ENCODE data around the gene TMEM72.

TMEM72 gene

DNA sequence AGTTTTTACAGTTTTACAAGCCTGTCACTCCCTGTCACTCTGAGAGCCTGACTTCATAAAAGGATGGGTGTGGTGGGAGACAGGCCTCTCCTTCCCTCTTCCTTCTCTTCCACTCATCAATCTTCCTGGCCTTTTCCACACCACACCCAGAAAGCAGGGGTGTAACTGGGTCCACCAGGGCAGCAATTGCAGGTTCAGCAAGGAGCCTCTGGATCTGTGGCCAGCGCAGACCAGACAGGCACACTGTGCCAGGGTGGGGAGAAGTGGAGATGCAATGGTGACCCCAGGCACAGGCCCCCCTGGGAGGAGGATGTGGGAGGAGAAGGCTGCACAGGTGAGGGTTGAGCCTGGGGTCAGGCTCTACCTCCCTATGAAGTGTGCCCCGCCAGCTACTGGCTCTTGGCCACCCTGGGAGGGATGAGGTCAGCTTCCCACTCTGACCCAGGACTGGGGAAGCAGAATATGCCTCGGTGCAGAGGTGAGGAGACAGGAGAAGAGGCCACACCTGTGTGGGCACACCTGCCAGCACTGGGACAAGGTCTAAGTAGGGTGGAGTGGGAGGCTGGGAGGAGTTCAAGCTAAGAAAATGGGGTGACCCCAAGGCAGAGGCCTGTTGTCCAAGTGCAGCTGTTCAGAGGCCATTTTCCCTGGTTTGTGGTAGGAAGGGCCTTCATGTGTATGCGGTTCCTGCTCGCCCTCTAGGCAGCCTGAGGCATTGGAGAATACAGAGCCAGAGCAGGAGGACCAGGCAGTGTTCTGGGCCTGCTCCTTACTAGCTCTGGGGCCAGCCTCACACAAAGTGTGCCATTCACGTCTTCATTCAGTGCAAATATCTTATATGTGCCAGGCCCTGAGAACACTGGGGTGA lies 20.2 kb upstream of the TMEM72 start:
- DNase-seq (ENCODE audit: low spot score), result no peak

DNA sequence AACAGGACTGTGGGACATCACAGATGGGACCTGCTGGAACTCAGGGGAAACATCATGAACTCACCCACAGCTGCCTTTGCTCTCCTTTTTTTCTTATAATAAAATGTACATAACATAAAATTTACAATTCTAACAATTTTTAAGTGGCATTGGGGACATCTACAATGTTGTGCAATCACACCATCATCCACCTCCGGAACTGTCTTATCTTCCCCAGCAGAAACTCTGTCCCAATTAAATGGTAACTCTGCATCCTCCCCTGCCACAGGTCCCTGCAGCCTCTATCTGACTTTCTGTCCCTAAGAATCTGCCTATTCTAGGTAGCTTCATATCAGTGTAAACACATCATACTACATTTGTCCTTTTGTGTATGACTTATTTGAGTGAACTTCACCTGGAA lies 19.4 kb upstream of the TMEM72 start:
- DNase-seq (ENCODE audit: low spot score), result no peak

DNA sequence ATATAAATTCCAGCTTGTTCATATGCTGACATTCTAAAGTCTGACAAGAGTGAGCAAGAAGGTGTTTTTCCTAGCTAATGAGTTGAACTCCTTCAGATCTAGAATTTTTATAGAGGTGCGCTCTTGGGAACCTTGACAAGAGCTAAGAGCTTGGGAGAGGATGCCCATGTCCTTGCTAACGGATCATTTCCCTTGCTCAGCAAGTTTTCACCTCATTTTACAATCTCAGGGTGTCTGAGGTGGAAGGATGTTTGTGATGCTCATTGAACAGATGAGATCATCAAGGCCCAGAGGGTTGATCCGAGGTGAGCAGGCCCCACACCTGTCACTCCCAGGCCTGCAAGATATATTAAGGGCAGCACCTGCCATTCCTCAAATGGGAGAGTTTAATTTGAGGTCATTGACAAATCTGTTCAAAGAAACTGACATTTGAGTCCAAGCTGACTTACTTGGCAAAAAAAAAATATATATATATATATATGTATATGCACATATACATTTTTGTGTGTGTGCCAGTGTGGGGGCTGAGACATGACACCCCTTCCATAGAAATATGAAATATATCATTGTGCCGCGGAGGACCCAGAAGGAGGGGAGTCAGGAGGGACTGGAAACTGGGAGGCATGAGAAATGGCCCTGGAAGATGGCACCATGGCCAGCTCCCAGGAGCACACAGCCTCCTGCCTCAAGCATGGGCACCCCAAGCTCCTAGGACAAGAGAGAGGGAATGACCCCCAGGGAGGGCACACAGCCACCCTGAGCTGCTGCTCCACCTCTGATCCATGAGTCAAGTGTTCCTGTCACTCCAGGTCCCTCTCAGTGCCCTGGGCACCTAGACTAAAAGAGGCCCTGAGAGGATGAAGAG lies 17.3 kb upstream of the TMEM72 start:
- DNase-seq (ENCODE audit: low spot score), result no peak

DNA sequence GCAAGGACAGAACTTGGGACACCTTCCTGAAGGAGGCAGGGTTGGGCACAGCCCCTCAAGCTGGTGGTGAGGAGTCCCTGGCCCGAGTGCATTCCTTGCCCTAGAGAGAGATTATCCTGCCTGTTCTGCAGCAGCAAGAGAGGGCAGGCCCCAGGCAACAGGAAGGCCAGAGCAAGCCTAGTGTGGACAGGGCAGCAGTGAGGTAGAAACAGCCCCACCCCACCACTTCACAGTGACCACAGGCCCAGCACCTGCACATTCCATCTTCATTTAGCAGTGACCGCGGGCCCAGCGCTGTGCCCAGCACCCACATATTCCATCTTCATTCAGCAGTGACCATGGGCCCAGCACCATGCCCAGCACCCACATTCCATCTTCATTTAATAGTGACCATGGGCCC lies 16.4 kb upstream of the TMEM72 start:
- DNase-seq (ENCODE audit: low spot score), result no peak

DNA sequence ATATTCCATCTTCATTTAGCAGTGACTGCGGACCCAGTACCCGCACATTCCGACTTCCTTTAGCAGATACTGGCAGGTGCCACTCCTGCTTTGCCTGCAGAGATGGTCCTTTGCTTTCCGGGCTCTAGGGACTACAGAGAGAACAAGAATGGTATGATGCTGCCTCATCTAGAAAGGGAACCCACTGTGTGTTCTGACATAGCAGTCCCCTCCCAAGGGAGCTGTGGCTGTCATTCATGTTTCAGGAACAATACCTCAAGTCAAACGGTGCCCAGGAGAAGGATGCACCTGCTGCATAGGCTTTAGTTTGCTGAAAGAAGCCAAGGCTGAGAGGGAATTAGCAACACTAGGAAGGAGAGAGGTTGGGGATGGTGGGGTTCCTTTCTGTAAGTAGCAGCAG lies 15.9 kb upstream of the TMEM72 start:
- DNase-seq (ENCODE audit: low spot score), result no peak

DNA sequence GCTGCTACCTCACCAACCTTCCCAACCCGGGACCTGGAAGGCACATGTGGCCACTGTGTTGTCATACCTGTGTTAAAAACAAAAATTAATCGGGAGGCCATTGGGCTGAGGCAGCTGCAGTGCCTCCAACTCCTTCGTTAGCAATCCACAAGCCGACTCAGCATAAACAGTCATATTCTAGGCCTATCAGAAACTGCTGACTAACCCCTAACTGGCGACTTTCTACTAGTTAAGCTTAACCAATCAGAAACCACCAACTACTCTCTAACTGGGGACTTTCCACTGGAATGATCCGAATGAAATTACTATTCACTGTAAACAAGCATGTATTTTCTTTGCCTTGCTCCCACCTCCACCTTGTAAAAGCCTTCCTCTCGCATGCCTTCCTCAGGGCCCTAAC lies 14.1 kb upstream of the TMEM72 start:
- DNase-seq (ENCODE audit: low spot score), result no peak

DNA sequence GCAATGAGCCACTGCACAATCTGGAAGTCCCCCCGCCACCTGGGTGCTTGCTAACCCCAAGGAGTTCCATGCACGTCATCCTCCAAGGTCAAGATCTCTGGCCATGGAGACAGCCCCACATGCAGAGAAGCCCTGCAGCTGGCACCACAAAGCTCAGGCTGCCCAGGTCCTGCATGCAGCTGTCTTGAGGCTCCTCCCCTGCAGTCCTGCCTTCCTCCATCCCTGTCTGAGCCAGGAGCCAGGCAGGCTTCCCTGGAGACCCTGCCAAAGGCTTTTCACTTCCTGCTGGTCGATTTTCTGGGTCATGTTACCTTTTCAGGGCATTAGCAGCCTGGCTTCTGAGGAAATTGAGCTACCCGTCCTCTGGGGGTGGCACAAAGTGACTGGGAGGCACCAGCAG lies 12.5 kb upstream of the TMEM72 start:
- DNase-seq (ENCODE audit: low spot score), result no peak

DNA sequence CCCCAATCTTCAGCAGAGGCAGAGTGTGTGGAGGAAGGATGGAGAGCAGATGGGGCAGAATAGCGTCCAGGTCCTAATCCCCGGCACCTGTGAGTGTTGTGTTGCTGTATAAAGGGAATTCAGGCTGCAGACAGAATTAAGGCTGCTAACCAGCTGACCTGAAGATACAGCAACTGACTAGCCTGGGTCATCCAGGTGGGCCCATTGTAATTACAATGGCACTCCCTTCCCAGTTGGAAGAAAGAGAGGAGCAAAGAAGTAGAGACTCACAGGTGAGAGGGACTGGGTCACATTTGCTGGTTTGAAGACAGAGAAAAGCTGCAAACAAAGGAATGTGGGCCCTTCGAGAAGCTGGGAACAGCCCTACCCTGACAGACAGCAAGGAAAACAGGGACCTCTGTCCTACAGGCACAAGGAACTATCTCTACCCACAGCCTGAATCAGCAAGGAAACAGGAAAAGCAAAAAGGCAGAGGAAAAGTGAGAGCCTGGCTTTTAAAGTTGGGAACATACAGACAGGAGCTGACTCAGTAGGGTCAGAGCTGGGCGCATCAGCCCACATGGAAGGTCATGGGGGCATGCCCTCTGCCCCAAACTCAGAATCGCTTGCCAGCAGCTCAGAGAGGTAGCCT lies 11.6 kb upstream of the TMEM72 start:
- DNase-seq (ENCODE audit: low spot score), result no peak

DNA sequence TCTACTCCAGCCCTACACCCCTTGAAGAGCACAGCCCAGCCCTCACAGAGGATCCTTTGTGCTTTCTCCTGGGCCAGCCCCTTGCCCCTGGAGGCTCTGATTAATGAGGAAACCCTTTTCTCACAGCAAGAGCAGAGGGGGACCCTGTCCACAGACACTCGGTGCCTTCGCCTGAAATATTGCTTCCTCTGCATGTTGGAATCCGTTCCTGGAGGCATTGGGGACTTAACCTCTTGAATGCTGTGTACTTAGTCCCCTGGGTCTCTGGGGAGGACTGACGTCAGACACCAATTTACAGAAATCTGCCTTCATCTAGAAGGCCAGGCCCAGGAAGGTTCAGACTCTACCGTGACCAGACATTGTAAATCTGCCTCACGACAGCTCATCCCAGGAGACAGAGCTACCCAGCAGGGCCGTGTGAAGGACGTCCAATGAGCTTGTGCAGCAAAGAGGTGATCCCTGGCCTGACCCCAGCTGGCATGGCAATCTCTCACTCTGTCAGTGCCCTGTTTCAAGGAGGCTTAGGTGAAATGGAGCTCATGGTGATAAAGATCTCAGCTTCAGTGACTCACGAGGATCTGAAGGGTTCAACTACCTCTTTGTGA lies 8.1 kb upstream of the TMEM72 start:
- DNase-seq (ENCODE audit: low spot score), result no peak

DNA sequence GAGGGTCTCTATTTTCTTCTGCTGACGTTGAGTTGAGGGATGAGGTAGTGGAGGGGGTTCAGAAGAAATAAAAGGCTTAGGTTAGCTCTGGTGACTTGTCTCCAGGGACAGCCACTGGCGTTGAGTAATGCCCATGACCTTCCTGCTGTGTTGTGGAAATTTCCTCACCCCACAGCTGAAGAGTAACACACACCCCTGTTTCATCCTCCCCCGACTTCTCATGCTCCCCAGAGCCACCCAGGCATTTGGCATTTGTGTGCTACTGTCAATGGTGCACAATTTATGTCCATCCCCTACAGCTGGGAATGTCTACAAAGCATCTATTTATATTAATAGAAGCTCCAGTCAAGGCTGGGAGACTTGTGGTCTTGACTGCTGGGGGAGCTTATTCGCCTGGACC lies 4.7 kb upstream of the TMEM72 start:
- no peak for DNase-seq (ENCODE audit: low spot score)

DNA sequence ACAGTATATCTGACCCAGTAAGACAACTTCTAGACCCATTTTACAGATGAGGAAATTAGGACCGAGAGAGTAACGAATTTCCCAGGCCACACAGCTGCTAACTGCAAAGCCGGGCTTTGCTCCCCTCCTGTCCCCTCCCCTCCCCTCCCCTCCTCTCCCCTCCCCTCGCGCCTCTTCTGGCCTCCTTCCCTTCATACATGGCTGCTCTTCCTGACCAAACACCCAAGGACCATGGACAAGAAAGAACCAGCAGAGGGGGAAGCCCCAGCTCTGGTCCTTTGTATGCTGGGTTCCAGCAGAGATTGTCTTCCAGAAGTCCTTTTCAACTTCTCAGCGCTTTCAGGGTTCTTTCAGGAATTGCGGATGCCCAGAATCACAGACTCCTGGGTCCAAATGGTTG lies 3.6 kb upstream of the TMEM72 start:
- DNase-seq (ENCODE audit: low spot score), result no peak

DNA sequence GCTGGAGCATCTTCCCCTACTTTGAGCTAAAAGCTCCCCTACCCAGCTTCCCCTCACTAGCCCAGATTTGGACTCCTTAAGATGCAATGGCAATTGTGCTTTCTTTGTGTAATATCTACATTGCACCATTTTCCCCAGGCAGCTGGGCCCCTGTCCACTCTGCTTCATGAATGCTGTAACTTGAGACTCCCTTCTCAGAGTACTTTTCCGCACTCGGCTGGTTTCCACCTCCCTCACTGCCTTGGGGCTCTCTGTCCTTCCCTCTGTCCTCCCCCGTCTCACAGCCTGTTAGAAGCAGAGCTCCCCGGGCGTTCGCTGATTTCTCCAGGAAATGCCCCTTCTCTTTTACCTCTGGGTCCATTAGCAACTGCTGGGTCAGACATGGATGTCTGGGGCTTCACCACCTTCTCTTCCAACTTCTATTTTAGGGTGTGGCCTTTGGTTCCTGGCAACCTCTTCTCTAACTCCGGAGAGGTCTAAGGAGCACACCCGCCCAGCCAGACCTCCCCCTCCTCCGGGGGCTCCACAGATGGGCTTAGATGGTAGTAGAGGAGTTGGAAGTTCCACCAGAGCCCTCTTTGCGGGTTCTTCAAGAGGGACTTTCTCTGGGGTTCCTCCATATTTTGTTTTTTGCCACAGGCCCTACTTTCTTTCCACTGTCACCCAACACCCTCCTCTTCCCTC lies 2.9 kb upstream of the TMEM72 start:
- no peak for DNase-seq (ENCODE audit: low spot score)

DNA sequence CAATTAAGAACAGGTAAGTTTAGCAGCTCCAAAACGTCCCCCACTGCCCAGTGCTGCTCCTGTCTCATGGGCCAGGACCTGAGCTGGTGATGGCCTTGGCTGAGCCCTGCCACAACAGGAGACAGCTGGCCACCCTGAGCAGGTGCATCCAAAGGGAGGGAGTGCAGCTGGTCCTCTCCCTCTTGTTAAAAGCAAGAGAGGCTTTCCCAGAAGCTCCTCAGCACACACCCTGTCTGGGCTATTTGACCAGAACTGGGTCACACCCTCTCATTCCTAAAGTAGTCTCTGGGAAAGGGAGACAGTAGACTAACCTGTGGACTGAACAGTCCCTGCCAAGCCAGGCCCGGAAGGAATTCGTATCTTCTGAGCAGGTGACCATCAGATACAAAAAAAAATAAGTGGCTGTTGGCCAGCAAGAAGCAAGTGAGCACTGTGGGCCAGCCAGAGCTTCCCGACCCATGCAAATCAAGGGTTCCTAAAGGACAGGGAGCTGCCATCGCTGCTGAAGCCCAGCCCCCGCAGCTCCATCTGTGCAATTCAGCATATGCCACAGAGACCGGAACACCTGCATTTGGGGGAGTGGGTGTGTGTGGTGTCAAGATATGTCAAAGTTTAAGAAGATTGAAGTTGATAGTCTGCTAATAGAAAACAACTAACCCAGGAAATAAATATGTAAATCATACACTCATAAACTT lies 2.1 kb upstream of the TMEM72 start:
- DNase-seq (ENCODE audit: low spot score), result no peak

DNA sequence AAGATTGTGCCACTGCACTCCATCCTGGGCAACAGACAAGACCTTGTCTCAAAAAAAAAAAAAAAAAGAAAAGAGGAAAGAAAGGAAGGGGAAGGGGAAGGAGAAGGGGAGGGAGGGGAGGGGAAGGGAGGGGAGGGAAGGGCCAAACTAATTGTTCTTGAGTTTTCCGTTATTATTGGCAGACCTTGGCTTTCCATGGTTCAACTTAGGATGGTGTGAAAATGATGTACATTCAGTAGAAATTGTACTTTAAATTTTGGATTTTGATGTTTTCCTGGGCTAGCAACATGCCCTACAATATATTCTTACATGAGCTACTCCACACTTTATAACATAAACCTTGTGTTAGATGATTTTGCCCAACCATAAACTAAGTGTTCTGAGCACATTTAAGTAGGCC lies 1.2 kb upstream of the TMEM72 start:
- DNase-seq (ENCODE audit: low spot score), result no peak

DNA sequence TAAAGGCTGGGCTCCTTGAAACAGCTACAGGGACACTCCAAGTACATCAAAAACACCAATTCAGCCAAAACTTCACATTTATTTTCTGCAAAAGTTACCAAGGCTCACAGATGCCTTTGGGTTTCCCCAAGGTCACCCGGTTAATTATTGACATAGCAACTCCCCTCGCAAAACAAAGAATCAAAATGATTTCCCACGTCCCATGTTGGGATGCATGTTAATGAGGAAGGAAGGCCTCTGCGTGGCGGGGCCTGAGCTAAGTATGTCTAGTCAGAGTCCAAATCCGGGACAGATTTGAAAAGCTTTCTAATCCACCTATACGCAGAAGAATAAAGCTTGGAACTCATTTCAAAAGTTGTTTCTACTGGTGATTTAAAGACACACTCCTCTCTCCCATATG lies 535 bp upstream of the TMEM72 start:
- DNase-seq (ENCODE audit: low spot score), result no peak

DNA sequence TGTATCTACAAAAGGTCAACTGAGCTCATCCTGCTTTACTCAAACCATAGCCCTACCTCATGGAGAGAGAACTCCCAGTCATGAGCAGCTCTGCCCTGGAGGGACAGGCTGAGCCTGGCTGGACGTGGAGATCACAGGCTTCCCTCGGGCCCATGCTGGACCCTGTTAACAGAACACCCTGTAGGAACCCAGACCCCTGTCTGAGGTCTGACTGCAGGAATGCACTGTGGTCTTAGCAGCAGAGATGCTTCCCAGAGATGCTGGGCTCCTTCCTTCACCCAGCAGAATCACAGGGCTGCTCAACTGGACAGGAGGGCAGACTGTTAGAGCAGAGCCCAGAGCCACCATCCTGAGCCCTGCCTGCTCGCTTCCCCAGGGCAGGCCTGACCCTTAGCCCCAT lies 814 bp downstream of the TMEM72 start:
- DNase-seq (ENCODE audit: low spot score), result no peak

DNA sequence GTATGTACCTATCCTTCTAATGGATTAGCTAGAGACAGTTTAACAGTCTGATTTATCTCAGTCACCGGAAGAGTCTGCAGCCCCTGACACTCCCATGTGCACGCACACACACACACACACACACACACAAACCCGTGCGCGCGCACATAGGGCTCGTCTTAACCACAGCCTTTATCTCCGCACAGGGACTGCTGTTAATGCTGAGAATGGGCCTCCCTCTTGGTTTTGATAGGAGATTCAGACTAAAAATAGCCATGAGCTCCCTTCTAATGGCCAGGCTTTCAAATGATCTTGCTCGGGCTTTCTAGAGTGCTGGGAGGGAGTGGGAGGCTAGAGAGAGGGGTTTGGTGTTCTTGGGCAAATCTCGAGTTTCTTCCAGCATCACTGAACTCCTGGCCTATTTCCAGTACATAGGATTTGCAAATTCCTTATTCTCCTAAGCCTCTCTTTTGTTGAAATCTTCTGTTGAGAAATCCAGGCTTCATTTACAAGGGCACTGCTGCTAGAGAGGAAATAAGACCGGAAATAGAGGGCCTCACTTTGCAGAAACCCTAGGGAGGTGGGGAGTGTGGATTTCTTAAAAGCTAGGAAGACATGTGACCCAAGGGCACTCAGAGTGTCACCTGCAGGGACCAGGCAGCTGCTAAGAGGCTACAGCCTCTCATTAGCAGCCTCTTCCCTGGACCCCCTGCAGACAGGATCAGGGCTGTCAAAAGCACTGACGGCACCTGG lies 2.4 kb downstream of the TMEM72 start:
- no peak for DNase-seq (ENCODE audit: low spot score)

DNA sequence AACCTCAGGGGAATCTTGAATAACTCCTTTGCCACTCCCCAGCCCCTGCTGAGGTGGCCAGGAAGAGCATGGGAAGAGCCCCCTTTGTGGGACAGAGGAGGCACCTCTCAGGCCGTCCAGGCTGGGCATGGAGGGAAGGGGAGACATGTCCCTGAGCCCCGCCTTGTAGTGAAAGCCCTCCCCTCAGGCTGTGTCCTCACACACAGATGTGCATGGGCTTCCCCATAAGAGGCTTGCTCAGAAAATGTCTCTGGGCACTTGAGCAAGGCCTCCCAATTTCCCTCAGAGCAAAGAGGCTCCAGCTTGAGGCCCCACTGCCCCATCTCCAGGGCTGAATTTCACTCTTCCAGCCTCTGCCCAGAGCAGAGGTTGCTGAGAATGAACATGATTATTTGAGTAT lies 3.8 kb downstream of the TMEM72 start:
- DNase-seq (ENCODE audit: low spot score), result no peak

DNA sequence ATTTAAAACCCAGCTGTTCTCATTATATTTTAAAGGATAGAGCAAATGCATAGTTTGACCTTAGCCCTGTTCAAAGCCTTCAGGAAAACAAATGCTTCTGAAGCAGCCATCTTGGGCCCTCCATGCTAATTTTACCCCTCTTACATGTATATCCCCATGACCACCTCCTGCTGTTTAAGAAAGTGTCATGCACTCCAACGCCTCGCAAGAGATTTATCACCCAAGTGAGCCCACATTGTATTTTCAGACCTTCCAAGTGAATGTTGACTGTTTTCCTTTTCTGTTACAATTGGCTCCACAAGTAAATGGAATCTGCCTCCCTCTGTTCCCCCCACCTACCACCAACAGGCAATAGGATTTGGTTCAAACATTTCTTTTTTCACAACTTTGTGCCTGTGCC lies 5.3 kb downstream of the TMEM72 start:
- DNase-seq (ENCODE audit: low spot score), result no peak

DNA sequence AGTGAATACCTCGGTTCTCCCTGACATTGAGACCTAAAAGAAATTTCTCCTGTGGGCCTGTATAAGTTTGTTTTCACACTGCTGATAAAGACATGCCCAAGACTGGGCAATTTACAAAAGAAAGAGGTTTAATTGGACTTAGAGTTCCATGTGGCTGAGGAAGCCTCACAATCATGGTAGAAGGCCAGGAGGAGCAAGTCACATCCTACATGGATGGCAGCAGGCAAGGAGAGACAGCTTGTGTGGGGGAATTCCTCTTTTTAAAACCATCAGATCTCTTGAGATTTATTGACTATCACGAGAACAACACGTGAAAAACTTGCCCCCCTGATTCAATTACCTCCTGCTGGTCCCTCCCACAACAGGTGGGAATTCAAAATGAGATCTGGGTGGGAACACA lies 6.7 kb downstream of the TMEM72 start:
- DNase-seq (ENCODE audit: low spot score), result no peak

DNA sequence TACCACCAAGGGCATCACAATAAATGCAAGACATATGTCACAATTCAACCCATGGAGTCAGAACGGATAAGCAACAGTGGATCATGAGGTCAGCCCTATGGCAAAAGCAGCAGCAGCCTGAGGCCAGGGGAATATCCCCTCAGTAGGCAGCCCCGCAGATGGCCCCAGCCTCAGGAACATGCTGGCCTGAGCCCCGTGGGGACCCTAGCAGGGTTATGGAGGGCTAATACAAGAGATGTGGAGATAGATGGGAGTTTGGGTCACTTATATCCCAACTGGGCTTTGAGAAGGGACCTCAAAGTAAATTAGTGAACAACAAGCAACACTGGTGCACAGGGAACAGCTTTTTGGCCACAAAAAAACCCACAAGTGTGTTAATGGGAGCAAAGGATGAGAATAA lies 9.1 kb downstream of the TMEM72 start:
- DNase-seq (ENCODE audit: low spot score), result no peak

All from hepatic stellate cell (primary cell).